Measurements from ENCODE around the gene FAM184B. TPM values are rescaled to one million over a fixed set of nuclear protein-coding genes. Genes with fewer than 3 reads are reported as not detected.
"Not testable (repeated sequence)": the region's sequence is repeated elsewhere in the genome, so short reads cannot be mapped to it uniquely, and the experiment has no call there.

Gene FAM184B
- total RNA-seq, 2 donors from 2014 or later: 0.19 to 0.94 TPM

DNA sequence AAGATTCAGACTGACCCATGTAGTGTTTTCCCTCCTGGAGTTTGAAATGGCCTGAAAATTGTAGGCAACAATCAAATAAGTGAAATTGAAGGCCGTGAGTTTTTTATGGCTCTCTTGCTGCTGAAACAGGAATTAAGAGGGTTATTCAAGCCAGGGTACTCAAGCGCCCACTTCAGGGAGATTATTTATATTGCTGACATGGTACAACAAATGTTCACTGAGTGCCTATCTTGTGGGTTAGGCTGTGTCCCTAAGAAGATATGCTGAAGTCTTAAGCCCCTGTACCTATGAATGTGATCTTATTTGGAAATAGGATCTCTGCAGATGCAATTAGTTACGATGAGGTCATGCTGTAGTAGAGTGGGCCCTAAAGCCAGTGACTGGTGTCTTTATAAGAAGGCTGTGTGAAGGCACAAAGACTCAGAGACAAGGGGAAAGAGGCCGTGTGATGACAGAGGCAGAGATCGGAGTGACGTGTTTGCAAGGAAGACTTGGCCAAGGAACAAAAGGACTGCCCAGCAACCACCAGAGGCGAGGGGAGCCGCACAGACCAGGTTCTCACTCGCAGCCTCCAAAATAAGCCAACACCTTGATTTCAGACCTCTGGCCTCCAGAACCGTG lies 94.1 kb downstream of the FAM184B start:
- Histone ChIP-seq H3K9ac (ENCODE audit: low read depth in 2 of 2, low read length in 2 of 2) (no peak overlapping the region), H3K36me3 (no peaks in the 10 kb centered on the region), H3K27ac (no peak overlapping the region), H3K9me3 (no peaks in the 10 kb centered on the region), H3K27me3 (no peaks in the 10 kb centered on the region), H3K4me3 (no peak overlapping the region), H3K4me1 (no peaks in the 10 kb centered on the region)
- no peak for DNase-seq
- intact Hi-C loops (cut with DNase I): no loop called here
- TF ChIP-seq, protein P1, sequence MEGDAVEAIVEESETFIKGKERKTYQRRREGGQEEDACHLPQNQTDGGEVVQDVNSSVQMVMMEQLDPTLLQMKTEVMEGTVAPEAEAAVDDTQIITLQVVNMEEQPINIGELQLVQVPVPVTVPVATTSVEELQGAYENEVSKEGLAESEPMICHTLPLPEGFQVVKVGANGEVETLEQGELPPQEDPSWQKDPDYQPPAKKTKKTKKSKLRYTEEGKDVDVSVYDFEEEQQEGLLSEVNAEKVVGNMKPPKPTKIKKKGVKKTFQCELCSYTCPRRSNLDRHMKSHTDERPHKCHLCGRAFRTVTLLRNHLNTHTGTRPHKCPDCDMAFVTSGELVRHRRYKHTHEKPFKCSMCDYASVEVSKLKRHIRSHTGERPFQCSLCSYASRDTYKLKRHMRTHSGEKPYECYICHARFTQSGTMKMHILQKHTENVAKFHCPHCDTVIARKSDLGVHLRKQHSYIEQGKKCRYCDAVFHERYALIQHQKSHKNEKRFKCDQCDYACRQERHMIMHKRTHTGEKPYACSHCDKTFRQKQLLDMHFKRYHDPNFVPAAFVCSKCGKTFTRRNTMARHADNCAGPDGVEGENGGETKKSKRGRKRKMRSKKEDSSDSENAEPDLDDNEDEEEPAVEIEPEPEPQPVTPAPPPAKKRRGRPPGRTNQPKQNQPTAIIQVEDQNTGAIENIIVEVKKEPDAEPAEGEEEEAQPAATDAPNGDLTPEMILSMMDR (IDR thresholded peaks at IDR 0.05): no peak

DNA sequence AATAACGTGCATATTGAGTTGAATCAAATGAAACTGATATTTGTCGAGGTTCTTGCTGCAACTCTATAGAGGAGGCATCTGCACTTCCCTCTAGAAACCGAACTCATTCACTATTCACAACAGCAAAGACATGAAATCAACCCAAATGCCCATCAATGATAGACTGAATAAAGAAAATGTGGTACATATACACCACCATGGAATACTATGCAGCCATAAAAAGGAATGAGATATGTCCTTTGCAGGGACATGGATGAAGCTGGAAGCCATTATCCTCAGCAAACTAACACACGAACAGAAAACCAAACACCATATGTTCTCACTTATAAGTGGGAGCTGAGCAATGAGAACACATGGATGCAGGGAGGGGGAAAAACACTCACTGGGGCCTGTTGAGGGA lies 96.8 kb downstream of the FAM184B start:
- H3K27me3 ChIP-seq; DNase-seq; H3K4me3 ChIP-seq; H3K9ac ChIP-seq (ENCODE audit: low read depth in 2 of 2, low read length in 2 of 2); intact Hi-C loops (cut with DNase I); H3K36me3 ChIP-seq; H3K27ac ChIP-seq; H3K4me1 ChIP-seq; H3K9me3 ChIP-seq: not testable (repeated sequence)

DNA sequence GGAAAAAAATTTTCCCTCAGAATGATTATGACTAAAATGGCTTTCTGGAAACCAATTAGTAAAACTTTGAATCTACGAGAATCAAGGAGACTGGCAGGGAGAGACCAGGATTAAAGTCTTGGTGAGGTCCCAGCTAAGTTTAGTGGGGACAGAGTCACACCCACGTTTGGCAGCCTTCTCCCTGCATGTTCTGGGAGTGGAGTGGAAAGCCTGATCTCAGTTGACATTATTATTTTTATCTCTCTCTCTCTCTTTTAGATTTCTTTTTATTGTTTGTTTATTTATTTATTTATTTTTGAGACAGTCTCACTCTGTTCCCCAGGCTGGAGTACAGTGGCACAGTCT lies 99.2 kb downstream of the FAM184B start:
- no peak overlapping the region for H3K4me3 ChIP-seq
- H3K9me3 ChIP-seq: no peaks in the 10 kb centered on the region
- H3K36me3 ChIP-seq: no peaks in the 10 kb centered on the region
- DNase-seq: no peak
- no peaks in the 10 kb centered on the region for H3K4me1 ChIP-seq
- H3K27me3 ChIP-seq: no peaks in the 10 kb centered on the region
- no peak overlapping the region for H3K9ac ChIP-seq (ENCODE audit: low read depth in 2 of 2, low read length in 2 of 2)
- no peak overlapping the region for H3K27ac ChIP-seq
- intact Hi-C loops (cut with DNase I): no loop called here
- TF ChIP-seq, protein P1 (IDR thresholded peaks at IDR 0.05): no peak

DNA sequence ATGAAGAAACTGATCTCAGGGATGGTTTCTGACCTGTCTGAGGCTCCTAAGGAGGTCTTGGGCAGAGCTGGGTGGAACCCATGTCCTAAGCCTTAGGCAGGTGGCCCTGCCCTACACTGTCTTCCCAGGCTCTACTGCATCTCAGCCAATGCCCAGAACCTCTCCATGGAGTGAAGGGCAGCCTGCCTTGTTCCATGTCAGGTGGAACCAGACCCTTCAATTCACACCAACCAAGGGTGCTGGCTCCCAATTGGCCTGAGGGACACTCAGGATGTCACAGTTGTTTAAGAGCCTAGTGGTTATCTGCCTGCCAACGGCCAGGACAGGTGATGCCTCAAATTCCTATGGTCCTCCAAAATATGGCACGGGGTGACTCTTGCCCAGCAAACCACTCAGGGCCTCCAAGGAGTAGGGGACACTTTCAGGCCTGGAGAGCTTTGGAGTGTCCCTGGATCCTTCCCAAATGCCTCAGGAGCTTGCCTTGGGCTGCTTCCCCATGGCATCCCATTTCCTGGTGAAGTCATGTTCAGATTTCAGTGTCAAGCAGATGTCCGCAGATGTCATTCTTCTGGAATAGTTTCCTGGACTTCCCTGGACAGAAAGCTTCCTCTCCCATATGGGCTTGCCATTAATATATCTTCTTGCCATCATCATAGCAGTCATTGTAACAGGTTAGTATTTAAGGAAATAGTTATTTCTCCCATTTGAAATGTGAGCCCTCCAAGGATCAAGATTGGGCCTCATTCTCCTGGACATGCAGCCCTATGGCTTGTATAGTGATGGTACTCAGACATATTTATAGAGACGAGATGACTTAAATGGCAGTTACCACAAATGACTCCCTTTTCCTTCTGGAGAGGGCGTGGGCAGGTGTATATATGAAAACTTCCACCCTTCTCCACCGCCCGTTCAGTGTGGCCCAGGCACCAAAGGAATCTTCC lies 99.9 kb downstream of the FAM184B start:
- H3K9ac ChIP-seq (ENCODE audit: low read depth in 2 of 2, low read length in 2 of 2): no peak overlapping the region
- no peaks in the 10 kb centered on the region for H3K4me1 ChIP-seq
- DNase-seq: no peak
- no peaks in the 10 kb centered on the region for H3K36me3 ChIP-seq
- intact Hi-C loops (cut with DNase I): no loop called here
- no peaks in the 10 kb centered on the region for H3K9me3 ChIP-seq
- no peaks in the 10 kb centered on the region for H3K27me3 ChIP-seq
- H3K27ac ChIP-seq: no peak overlapping the region
- TF ChIP-seq, protein P1 (IDR thresholded peaks at IDR 0.05): no peak
- no peak overlapping the region for H3K4me3 ChIP-seq

DNA sequence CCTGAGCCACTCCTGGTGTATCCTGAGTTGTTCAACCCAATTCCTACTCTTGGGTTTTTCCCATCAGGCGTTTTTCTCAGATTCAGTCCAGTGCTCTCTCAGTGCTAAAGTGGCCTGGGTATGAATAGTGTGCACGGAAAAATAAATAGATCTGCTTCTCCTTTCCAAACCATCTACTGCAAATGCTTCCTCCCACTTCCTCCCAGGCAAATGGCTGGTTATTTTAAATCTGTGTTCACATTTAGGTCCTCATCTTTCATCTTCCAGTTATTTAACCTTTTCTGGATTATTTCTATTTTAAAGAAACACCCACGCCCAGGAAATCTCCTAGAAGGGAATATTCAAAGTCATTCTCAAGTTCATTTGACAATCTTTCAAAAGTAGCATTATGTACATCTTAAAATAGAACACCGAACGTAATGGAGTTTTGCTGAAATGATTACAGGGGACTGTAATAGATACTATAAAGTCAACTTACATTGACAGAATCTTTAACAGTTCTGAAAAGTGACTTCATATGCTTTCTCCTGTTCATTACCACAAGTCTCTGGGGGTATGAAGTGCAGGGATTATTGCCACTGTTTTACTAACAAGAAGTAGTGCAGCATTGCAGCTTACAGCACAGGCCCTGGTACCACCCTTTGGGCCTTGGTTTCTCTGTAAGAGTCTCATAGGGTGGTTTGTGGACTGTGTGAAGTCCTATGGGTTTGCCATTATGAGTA lies 100.7 kb downstream of the FAM184B start:
- intact Hi-C loops (cut with DNase I): no loop called here
- TF ChIP-seq, protein P1 (IDR thresholded peaks at IDR 0.05): no peak
- DNase-seq: no peak
- Histone ChIP-seq H3K27me3 (no peaks in the 10 kb centered on the region), H3K4me3 (no peak overlapping the region), H3K9me3 (no peaks in the 10 kb centered on the region), H3K36me3 (no peaks in the 10 kb centered on the region), H3K27ac (no peak overlapping the region), H3K9ac (ENCODE audit: low read depth in 2 of 2, low read length in 2 of 2) (no peak overlapping the region), H3K4me1 (no peaks in the 10 kb centered on the region)
